Left cardiac atrium (tissue), 4 donors: ENCODE data around the gene ODAD4. TPM values are rescaled to one million over a fixed set of nuclear protein-coding genes. Genes with fewer than 3 reads are reported as not detected.

Source experiments
- ATAC-seq, 2 donors: fragments of 200-7000 bp; cut with Tn5 transposase; one replicate each; pipeline ENCODE4 v1.9.1; 2020; ENCODE audit warnings: mild to moderate bottlenecking in 2 of 2, moderate library complexity in 2 of 2
- DNase-seq: peaks from one replicate; pipeline ENCODE4 v3.0.0-alpha.2; 2020
- intact Hi-C, 2 donors: fragments of 100-400 bp; cut with DNase I; formaldehyde crosslinking; loops; one replicate each; pipeline versions ENCODE4 v1.14.1 to v1.15.1; 2022 to 2023
- total RNA-seq, 2 donors: library from RNA; stranded (reverse); fragmentation: NEBNext Ultra II Directional; extraction: Animal tissue kit (Norgen Biotek cat#: 25700); gene quantifications; one replicate each; pipeline ENCODE4 v1.2.1, GENCODE V29; 2021
- donor health status: DM: no; HTN: yes; CAD: no.
- donor health status: DM: no; HTN: yes; CAD: no; lungs with severe emphysema.
- donor health status: DM: yes; HTN: yes; CAD: no.
- donor health status: Dilated cardiomyopathy.

The ODAD4 gene
- total RNA-seq, 2 donors from 2014 or later: 1.0 to 1.3 TPM

- ATAC-seq (peak; percentile 94 to 95), DNase-seq (peak; percentile 93)
- intact Hi-C loops: loop anchor here (5.0 to 10.0 kb wide), 2 partner anchors 51 to 58 kb away; partner anchors contain the start of genes DNAJC7 (in 1 of the 2) and NKIRAS2 (in 1 of the 2)
Observed at GRCh38 chr17:41966463-41967140, 36.2 kb downstream of the ODAD4 start, which contains the start of gene CNP. TSS of gene CNP (plus strand) at chr17:41966795. CDS start at chr17:41966885, 90 bp downstream.

GRCh38 chr17:41967141-41967920 lies 36.9 kb downstream of the ODAD4 start:
- DNase-seq (no peak), ATAC-seq (peak in 1 of 2 donors; percentile 24)
- intact Hi-C loops: loop anchor here (5.0 to 10.0 kb wide), 2 partner anchors 50 to 57 kb away; partner anchors contain the start of genes DNAJC7 (in 1 of the 2) and NKIRAS2 (in 1 of the 2)

DNA sequence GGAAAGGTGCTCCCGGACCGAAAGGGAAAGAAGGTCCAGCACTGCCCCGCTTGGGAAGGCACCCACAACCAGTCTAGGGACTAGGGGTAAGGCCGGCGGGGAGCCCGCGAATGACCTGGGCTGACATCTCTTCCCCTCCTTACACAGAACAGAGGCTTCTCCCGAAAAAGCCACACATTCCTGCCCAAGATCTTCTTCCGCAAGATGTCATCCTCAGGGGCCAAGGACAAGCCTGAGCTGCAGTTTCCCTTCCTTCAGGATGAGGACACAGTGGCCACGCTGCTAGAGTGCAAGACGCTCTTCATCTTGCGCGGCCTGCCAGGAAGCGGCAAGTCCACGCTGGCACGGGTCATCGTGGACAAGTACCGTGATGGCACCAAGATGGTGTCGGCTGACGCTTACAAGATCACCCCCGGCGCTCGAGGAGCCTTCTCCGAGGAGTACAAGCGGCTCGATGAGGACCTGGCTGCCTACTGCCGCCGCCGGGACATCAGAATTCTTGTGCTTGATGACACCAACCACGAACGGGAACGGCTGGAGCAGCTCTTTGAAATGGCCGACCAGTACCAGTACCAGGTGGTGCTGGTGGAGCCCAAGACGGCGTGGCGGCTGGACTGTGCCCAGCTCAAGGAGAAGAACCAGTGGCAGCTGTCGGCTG lies 37.6 kb downstream of the ODAD4 start:
- no peak for DNase-seq
- intact Hi-C loops: loop anchor here (5.0 to 10.0 kb wide), 2 partner anchors 49 to 57 kb away; partner anchors contain the start of genes DNAJC7 (in 1 of the 2) and NKIRAS2 (in 1 of the 2)

DNA sequence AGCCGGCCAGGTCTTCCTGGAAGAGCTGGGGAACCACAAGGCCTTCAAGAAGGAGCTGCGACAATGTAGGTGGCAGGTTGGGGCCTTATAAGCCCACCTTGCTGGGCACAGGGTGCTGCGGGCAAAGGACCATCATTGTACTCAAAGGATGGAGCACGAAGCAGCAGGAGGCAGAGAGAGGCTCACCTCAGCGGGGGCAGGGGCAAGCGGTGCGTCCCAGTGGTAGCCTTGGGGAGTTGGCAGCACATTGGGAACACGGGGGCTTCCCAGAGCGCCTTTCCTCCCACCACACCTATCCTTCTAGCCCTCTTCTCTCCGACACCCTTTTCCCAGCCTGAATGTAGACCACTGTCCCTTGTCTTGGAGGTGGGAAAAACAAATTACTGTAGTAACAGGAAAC lies 38.3 kb downstream of the ODAD4 start:
- intact Hi-C loops: loop anchor here (5.0 to 10.0 kb wide), 2 partner anchors 49 to 56 kb away; partner anchors contain the start of genes DNAJC7 (in 1 of the 2) and NKIRAS2 (in 1 of the 2)
- DNase-seq (no peak), ATAC-seq (no peak)

More for the DNA sequence above, 37.6 kb downstream of the ODAD4 start:
- ATAC-seq: no peak

- intact Hi-C loops: no loop called here
- no peak for DNase-seq
- no peak for ATAC-seq
Observed at GRCh38 chr17:41970901-41971331, 40.5 kb downstream of the ODAD4 start.

DNA sequence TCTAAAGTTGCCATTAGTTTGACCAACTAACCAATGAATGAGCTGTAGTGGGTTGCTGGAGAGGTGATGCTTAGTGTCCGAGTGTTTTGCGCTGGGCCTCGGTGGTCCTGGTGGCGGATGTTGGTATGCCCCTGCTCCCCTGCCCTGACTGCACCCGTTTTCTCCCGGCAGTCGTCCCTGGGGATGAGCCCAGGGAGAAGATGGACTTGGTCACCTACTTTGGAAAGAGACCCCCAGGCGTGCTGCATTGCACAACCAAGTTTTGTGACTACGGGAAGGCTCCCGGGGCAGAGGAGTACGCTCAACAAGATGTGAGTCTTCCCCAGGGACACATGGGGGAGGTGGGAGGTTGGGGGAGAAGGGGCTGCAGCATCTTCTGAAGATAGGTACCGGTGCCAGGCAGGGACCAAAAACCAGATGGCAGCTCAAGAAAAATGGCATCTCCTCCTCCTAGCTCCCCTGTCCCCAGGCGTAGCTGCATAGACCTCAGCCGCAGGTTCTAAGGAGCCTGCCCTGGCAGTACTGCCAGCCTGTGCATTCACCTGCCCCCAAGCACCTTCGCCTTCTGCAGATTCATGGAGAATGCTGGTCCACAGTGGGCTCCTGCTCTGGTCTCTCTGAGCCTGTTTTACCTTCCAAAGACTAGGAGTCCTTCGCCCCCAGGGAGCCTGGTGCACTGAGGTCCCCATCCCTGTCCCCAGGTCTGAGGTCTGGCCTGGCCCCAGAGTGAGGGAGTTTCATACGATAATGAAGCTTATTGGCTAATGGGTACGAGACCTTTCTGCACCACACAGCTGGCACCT lies 41.5 kb downstream of the ODAD4 start:
- DNase-seq (no peak), ATAC-seq (no peak)
- intact Hi-C loops: no loop called here

- intact Hi-C loops: no loop called here
- DNase-seq: peak; percentile 56
Observed at GRCh38 chr17:41972571-41973407, 42.4 kb downstream of the ODAD4 start.

DNA sequence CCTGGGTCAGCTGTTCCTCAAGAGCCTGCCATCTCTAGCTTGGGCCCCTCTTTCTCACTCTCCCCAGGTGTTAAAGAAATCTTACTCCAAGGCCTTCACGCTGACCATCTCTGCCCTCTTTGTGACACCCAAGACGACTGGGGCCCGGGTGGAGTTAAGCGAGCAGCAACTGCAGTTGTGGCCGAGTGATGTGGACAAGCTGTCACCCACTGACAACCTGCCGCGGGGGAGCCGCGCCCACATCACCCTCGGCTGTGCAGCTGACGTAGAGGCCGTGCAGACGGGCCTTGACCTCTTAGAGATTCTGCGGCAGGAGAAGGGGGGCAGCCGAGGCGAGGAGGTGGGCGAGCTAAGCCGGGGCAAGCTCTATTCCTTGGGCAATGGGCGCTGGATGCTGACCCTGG lies 43.0 kb downstream of the ODAD4 start:
- intact Hi-C loops: no loop called here

More at GRCh38 chr17:41972571-41973407, 42.4 kb downstream of the ODAD4 start:
- ATAC-seq: peak; percentile 30 to 45

DNA sequence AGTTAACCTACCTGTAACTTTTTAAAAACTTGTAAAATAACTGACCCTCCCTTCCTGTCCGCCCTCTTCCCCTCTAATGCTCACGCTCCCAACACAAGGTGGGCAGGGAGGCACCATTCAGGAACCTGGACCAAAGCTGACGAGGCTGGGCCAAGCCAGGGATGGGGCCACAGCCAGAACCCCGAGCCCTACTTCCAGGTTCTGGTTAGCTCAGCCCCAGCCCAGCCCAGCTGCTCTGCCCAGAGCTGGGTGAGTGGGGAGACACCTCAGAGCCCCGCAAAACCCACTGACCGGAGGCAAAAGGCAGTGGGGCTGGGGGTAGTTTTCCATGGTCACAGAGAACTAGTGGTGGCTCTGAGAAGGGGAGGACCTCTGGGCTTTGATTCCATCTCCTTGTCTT lies 43.6 kb downstream of the ODAD4 start:
- ATAC-seq (no peak), DNase-seq (no peak)
- intact Hi-C loops: no loop called here

More for the DNA sequence above, 43.0 kb downstream of the ODAD4 start:
- ATAC-seq: peak in 1 of 2 donors; percentile 5
- DNase-seq: peak; percentile 23

- no peak for ATAC-seq
Observed at GRCh38 chr17:41974658-41975057, 44.2 kb downstream of the ODAD4 start.

GRCh38 chr17:41975099-41976083 lies 45.0 kb downstream of the ODAD4 start:
- no peak for ATAC-seq
- no peak for DNase-seq
- intact Hi-C loops: no loop called here

More at GRCh38 chr17:41974658-41975057, 44.2 kb downstream of the ODAD4 start:
- no peak for DNase-seq
- intact Hi-C loops: no loop called here

DNA sequence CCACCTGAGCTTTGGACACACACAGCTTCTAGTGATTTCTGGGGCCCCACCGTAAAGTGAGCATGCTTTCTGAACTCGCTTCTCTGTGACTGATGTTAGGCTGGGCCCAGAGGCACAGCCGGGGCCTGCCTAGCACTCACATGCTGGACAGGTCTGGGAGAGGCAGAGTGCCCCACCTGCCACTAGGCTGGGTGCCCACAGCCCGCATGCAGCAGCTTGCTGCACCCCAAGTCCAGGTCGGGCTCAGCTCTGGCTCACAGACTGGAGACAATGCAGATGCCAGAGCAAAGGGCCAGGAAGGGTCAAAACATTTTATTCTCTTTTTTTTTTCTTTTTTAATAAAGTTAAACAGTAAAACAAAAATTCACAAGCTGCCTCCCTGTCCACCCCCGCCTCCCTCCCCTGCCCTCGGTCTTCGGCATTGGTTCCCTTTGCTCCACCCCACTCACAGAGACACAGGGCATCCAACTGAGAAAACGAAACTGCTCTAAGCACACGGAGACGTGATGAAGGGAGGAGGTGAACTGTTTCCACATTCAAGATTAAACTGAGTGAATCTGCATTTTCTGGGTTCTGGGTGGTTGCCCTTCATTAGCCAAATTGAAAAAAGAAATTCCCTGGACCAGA lies 45.8 kb downstream of the ODAD4 start:
- no peak for DNase-seq
- ATAC-seq: peak in 1 of 2 donors; percentile 66
- intact Hi-C loops: no loop called here

GRCh38 chr17:41977991-41978390 lies 47.6 kb downstream of the ODAD4 start:
- ATAC-seq: no peak
- intact Hi-C loops: no loop called here
- DNase-seq: no peak

GRCh38 chr17:41982026-41982760 lies 51.8 kb downstream of the ODAD4 start:
- DNase-seq (no peak), ATAC-seq (no peak)
- intact Hi-C loops: no loop called here

- DNase-seq (no peak), ATAC-seq (peak; percentile 53 to 69)
- intact Hi-C loops: no loop called here
Observed at GRCh38 chr17:41984454-41984853, 54.0 kb downstream of the ODAD4 start.
